A549 (cell line): ENCODE results near the gene ZNF521. TPM values are rescaled to one million over a fixed set of nuclear protein-coding genes. Genes with fewer than 3 reads are reported as not detected.

Source experiments
- ATAC-seq, 2 experiments: fragments of 200-7000 bp in 1 of 2; fragments of >200 bp in 1 of 2; cut with Nextera tagmentation in 1 of 2; cut with Tn5 transposase in 1 of 2; 3 replicates each; pipeline versions ENCODE4 v1.8.0 to v1.9.1; 2018 to 2020; ENCODE audit warnings: mild to moderate bottlenecking in 1 of 2, moderate library complexity in 1 of 2
- CTCF ChIA-PET: fragments of 300-600 bp; sonication (Branson Sonifier 250); formaldehyde crosslinking; extraction: SDS; loops from one replicate; lab custom pipeline; 2021; ENCODE audit warnings: antibody characterized with exemption, inconsistent platforms; lab: Yijun Ruan, JAX
- POLR2A ChIA-PET: fragments of 350-600 bp; formaldehyde crosslinking; extraction: SDS; loops from one replicate; lab custom pipeline; 2021; ENCODE audit warnings: antibody characterized with exemption, inconsistent platforms; lab: Yijun Ruan, JAX
- DNase-seq, 2 experiments: peaks; one replicate each; pipeline versions ENCODE4 v3.0.0 to v3.0.0-alpha.2; 2011 to 2016; ENCODE audit warnings: low read depth in 1 of 2, low spot score in 1 of 2
- FAIRE-seq: peaks from 2 replicates; lab custom pipeline; 2011; peaks lifted over from hg19 to GRCh38; lab: Jason Lieb, UNC
- H3K27ac ChIP-seq, 2 experiments: fragments of >200 bp; sonication (Bioruptor Twin); formaldehyde crosslinking; 3 replicates each; pipeline ENCODE4 v1.5.1; 2016 to 2017
- H3K4me1 ChIP-seq: fragments of >200 bp; sonication (Bioruptor Twin); formaldehyde crosslinking; 3 replicates; pipeline ENCODE4 v1.6.1; 2016
- H3K4me2 ChIP-seq: fragments of >200 bp; sonication (Bioruptor Twin); formaldehyde crosslinking; 3 replicates; pipeline ENCODE4 v1.6.1; 2016
- H3K4me3 ChIP-seq: fragments of >200 bp; sonication (Bioruptor Twin); formaldehyde crosslinking; 3 replicates; pipeline ENCODE4 v1.5.1; 2016
- H3K9me3 ChIP-seq: fragments of >200 bp; sonication (Bioruptor Twin); formaldehyde crosslinking; 3 replicates; pipeline ENCODE4 v1.6.1; 2016
- ATOH8 ChIP-seq: fragments of 250-450 bp; sonication (Bioruptor Pico); IDR thresholded peaks from 2 replicates; pipeline ENCODE4 v1.5.0; 2020; ENCODE audit warnings: low read depth, mild to moderate bottlenecking, moderate library complexity
- BHLHE40 ChIP-seq: IDR thresholded peaks from 2 replicates; pipeline ENCODE4 v1.6.1; 2012; ENCODE audit warnings: low read depth, low read length, inconsistent platforms
- CEBPB ChIP-seq, 2 experiments: fragments of >200 bp in 1 of 2; sonication (Bioruptor Twin) in 1 of 2; formaldehyde crosslinking in 1 of 2; IDR thresholded peaks; 2 replicates each; pipeline ENCODE4 v1.6.1; 2012 to 2016
- CHD2 ChIP-seq: fragments of 150-350 bp; IDR thresholded peaks from 2 replicates; pipeline ENCODE4 v1.6.1; 2014; ENCODE audit warnings: low read length; ENCODE audit not compliant: partially characterized antibody
- CHD4 ChIP-seq: fragments of 200-600 bp; sonication (generic); IDR thresholded peaks from 2 replicates; pipeline ENCODE4 v1.6.1; 2016; ENCODE audit warnings: antibody characterized with exemption, mild to moderate bottlenecking, borderline replicate concordance
- CTCF ChIP-seq: fragments of >200 bp; sonication (Bioruptor Twin); formaldehyde crosslinking; IDR thresholded peaks from 3 replicates; pipeline ENCODE4 v1.5.1; 2016
- EHMT2 ChIP-seq: fragments of 200-600 bp; sonication (generic); IDR thresholded peaks from 2 replicates; pipeline ENCODE4 v1.6.1; 2016; ENCODE audit warnings: antibody characterized with exemption, low read depth, mild to moderate bottlenecking, moderate library complexity
- ELK1 ChIP-seq: fragments of 150-350 bp; IDR thresholded peaks from 2 replicates; pipeline ENCODE4 v1.6.1; 2014; ENCODE audit warnings: low read depth, mild to moderate bottlenecking, low read length
- HES2 ChIP-seq: fragments of >200 bp; sonication (Bioruptor Twin); formaldehyde crosslinking; IDR thresholded peaks from 2 replicates; pipeline ENCODE4 v1.6.1; 2016
- HEYL ChIP-seq: fragments of 250-450 bp; sonication (Bioruptor Pico); IDR thresholded peaks from 2 replicates; pipeline ENCODE4 v1.8.0; 2021; ENCODE audit warnings: mild to moderate bottlenecking, moderate library complexity
- HMGXB4 ChIP-seq: fragments of 250-450 bp; sonication (Bioruptor Pico); IDR thresholded peaks from 2 replicates; pipeline ENCODE4 v1.5.0; 2021; ENCODE audit warnings: mild to moderate bottlenecking, moderate library complexity, borderline replicate concordance
- HOXA7 ChIP-seq: fragments of 250-450 bp; sonication (Bioruptor Pico); IDR thresholded peaks from 2 replicates; pipeline ENCODE4 v1.5.0; 2020; ENCODE audit warnings: mild to moderate bottlenecking, moderate library complexity
- HOXB13 ChIP-seq: fragments of 250-450 bp; sonication (Bioruptor Pico); IDR thresholded peaks from 2 replicates; pipeline ENCODE4 v1.5.0; 2020; ENCODE audit warnings: low read depth, mild to moderate bottlenecking, moderate library complexity
- HOXB5 ChIP-seq: fragments of 250-450 bp; sonication (Bioruptor Pico); IDR thresholded peaks from 2 replicates; pipeline ENCODE4 v1.5.0; 2020; ENCODE audit warnings: mild to moderate bottlenecking, moderate library complexity
- JUN ChIP-seq, 2 experiments: fragments of >200 bp; sonication (Bioruptor Twin); formaldehyde crosslinking; IDR thresholded peaks; 2 replicates in 1 of 2; 3 replicates in 1 of 2; pipeline ENCODE4 v1.6.1; 2016 to 2017
- JUNB ChIP-seq: fragments of >200 bp; sonication (Bioruptor Twin); formaldehyde crosslinking; IDR thresholded peaks from 2 replicates; pipeline ENCODE4 v1.6.1; 2016
- KDM1A ChIP-seq: fragments of 200-600 bp; sonication (generic); IDR thresholded peaks from 2 replicates; pipeline ENCODE4 v1.6.1; 2016; ENCODE audit warnings: low read depth, mild to moderate bottlenecking
- MAX ChIP-seq: IDR thresholded peaks from 2 replicates; pipeline ENCODE4 v1.6.1; 2012
- MYC ChIP-seq: IDR thresholded peaks from 2 replicates; pipeline ENCODE4 v1.6.1; 2012; ENCODE audit warnings: mild to moderate bottlenecking, inconsistent platforms, low read length, improper control_type of control experiment, borderline replicate concordance
- NPAS2 ChIP-seq: fragments of 250-450 bp; sonication (Bioruptor Pico); IDR thresholded peaks from 2 replicates; pipeline ENCODE4 v1.8.0; 2022; ENCODE audit warnings: mild to moderate bottlenecking, moderate library complexity, borderline replicate concordance
- PHF8 ChIP-seq: fragments of 200-600 bp; sonication (generic); IDR thresholded peaks from 2 replicates; pipeline ENCODE4 v1.6.1; 2016; ENCODE audit warnings: low read depth, mild to moderate bottlenecking, antibody characterized with exemption, moderate library complexity, borderline replicate concordance
- POLR2A ChIP-seq: IDR thresholded peaks from 2 replicates; pipeline ENCODE4 v1.6.1; 2012; ENCODE audit warnings: mild to moderate bottlenecking, low read length
- RAD21 ChIP-seq, 2 experiments: fragments of >200 bp in 1 of 2; sonication (Bioruptor Twin) in 1 of 2; formaldehyde crosslinking in 1 of 2; IDR thresholded peaks in 1 of 2; conservative IDR thresholded peaks in 1 of 2; 2 replicates in 1 of 2; 3 replicates in 1 of 2; pipeline ENCODE4 v1.6.1; 2012 to 2018; ENCODE audit warnings: inconsistent platforms in 1 of 2
- RARB ChIP-seq: fragments of 250-450 bp; sonication (Bioruptor Pico); IDR thresholded peaks from 2 replicates; pipeline ENCODE4 v1.8.0; 2021; ENCODE audit warnings: mild to moderate bottlenecking, moderate library complexity
- RCOR1 ChIP-seq: fragments of 150-350 bp; IDR thresholded peaks from 2 replicates; pipeline ENCODE4 v1.6.1; 2014; ENCODE audit warnings: antibody characterized with exemption, low read length, low read depth
- RFX5 ChIP-seq: fragments of 450-650 bp; IDR thresholded peaks from 2 replicates; pipeline ENCODE4 v1.7.1; 2014; ENCODE audit warnings: antibody characterized with exemption, mild to moderate bottlenecking, moderate library complexity
- SMC3 ChIP-seq: fragments of >200 bp; sonication (Bioruptor Twin); formaldehyde crosslinking; IDR thresholded peaks from 3 replicates; pipeline ENCODE4 v1.6.1; 2018; ENCODE audit warnings: inconsistent platforms
- TP53 ChIP-seq: fragments of 250-450 bp; sonication (Bioruptor Pico); IDR thresholded peaks from 2 replicates; pipeline ENCODE4 v1.5.0; 2021; ENCODE audit warnings: mild to moderate bottlenecking, moderate library complexity
- ZC3H11A ChIP-seq: fragments of 450-650 bp; IDR thresholded peaks from 2 replicates; pipeline ENCODE4 v1.6.1; 2014; ENCODE audit warnings: antibody characterized with exemption, mild to moderate bottlenecking
- ZFP36 ChIP-seq: fragments of 450-650 bp; IDR thresholded peaks from 2 replicates; pipeline ENCODE4 v1.6.1; 2014; ENCODE audit warnings: borderline replicate concordance; ENCODE audit not compliant: partially characterized antibody
- WGBS: methylation state at CpG from one replicate; pipeline ENCODE4 v1.1.6; 2017; ENCODE audit errors: missing lambda C conversion rate; 5-methylcytosine and 5-hydroxymethylcytosine counted together
- polyA plus RNA-seq, 4 experiments: library from polyadenylated mRNA; depleted of rRNA in 3 of 4; stranded (reverse); fragments of >200 nt; fragmentation: RNase III in 1 of 4; extraction: RNeasy Plus Mini Kit Qiagen cat#74134 plus additional on column Dnase treatment in 1 of 4; gene quantifications; 2 replicates in 3 of 4; 3 replicates in 1 of 4; pipeline ENCODE4 v1.2.3, GENCODE V29; 2011 to 2017

Gene ZNF521
- polyA plus RNA-seq, 2 of the 4 experiments (the other 2 are of a cell fraction), result not detected

GRCh38 chr18:25081001-25081400 lies 271.0 kb downstream of the ZNF521 start:
- ChIA-PET POLR2A (no interaction called here), CTCF (no interaction called here)
- 50% methylated on average over 7 of the region's 8 CpGs for WGBS

GRCh38 chr18:25080211-25080610 lies 271.8 kb downstream of the ZNF521 start:
- TF ChIP-seq SMC3, result no peak
- TF ChIP-seq CHD4, result no peak
- TF ChIP-seq ZC3H11A, result no peak
- TF ChIP-seq HOXA7 (CRISPR knock-in tag), result no peak
- no peak for TF ChIP-seq HES2
- no peak for TF ChIP-seq HMGXB4 (CRISPR knock-in tag)
- TF ChIP-seq HOXB5 (CRISPR knock-in tag), result no peak
- no peak for TF ChIP-seq ATOH8 (CRISPR knock-in tag)
- TF ChIP-seq JUN (IDR thresholded peaks at IDR 0.05), result no peak
- TF ChIP-seq JUNB, result no peak
- TF ChIP-seq CTCF, result no peak
- TF ChIP-seq POLR2A, result no peak
- TF ChIP-seq ELK1, result no peak
- TF ChIP-seq HOXB13 (CRISPR knock-in tag), result no peak
- no peak for TF ChIP-seq BHLHE40
- no peak for TF ChIP-seq RAD21 (conservative IDR thresholded peaks at IDR 0.05 in 1 of 2, IDR thresholded peaks at IDR 0.05 in 1 of 2)
- TF ChIP-seq NPAS2 (CRISPR knock-in tag), result no peak
- POLR2A ChIA-PET, result no interaction called here

More at GRCh38 chr18:25081001-25081400, 271.0 kb downstream of the ZNF521 start:
- no peaks in the 10 kb centered on the region for H3K9me3 ChIP-seq
- H3K27ac ChIP-seq, result no peak overlapping the region
- TF ChIP-seq TP53 (no peak), EHMT2 (no peak), RFX5 (no peak), NPAS2 (CRISPR knock-in tag) (no peak), MAX (no peak), MYC (no peak), ZFP36 (no peak), HMGXB4 (CRISPR knock-in tag) (no peak), ELK1 (no peak), RCOR1 (no peak), HOXB13 (CRISPR knock-in tag) (no peak), HEYL (no peak), RARB (CRISPR knock-in tag) (no peak), CHD2 (no peak), CEBPB (IDR thresholded peaks at IDR 0.05) (no peak), PHF8 (no peak), KDM1A (no peak)
- H3K4me2 ChIP-seq, result no peak overlapping the region
- no peak overlapping the region for H3K4me3 ChIP-seq
- FAIRE-seq (no peak), DNase-seq (no peak), ATAC-seq (no peak)
- H3K4me1 ChIP-seq, result no peaks in the 10 kb centered on the region

More at GRCh38 chr18:25080211-25080610, 271.8 kb downstream of the ZNF521 start:
- no peak for DNase-seq
- WGBS, result 15% methylated on average over 10 of the region's 10 CpGs
- Histone ChIP-seq H3K4me2 (no peak overlapping the region), H3K27ac (no peak overlapping the region), H3K9me3 (no peaks in the 10 kb centered on the region), H3K4me1 (no peaks in the 10 kb centered on the region), H3K4me3 (no peak overlapping the region)
- no peak for FAIRE-seq
- CTCF ChIA-PET, result no interaction called here
- no peak for ATAC-seq
